Duodenal mucosa (tissue), 2 donors: ENCODE data around the gene ZMYND12.
"Not testable (repeated sequence)": the region's sequence is repeated elsewhere in the genome, so short reads cannot be mapped to it uniquely, and the experiment has no call there.

Source experiments
- H3K27ac ChIP-seq: one replicate; pipeline ENCODE4 v1.7.0; 2013; ENCODE audit warnings: low read depth, low read length
- H3K27me3 ChIP-seq, 2 donors: one replicate each; pipeline ENCODE4 v1.7.0; 2013; ENCODE audit warnings: low read length in 2 of 2, control low read depth in 1 of 2; ENCODE audit not compliant: insufficient read depth in 2 of 2, control insufficient read depth in 1 of 2
- H3K36me3 ChIP-seq, 2 donors: one replicate each; pipeline ENCODE4 v1.7.0; 2013; ENCODE audit warnings: low read length in 2 of 2, control low read depth in 1 of 2; ENCODE audit not compliant: insufficient read depth in 2 of 2, control insufficient read depth in 1 of 2
- H3K4me1 ChIP-seq, 2 donors: one replicate each; pipeline ENCODE4 v1.7.0; 2013; ENCODE audit warnings: low read length in 2 of 2, control low read depth in 1 of 2; ENCODE audit not compliant: insufficient read depth in 2 of 2, control insufficient read depth in 1 of 2
- H3K4me3 ChIP-seq, 2 donors: one replicate each; pipeline ENCODE4 v1.7.0; 2013; ENCODE audit warnings: low read length in 2 of 2, low read depth in 1 of 2
- H3K9ac ChIP-seq, 2 donors: one replicate each; pipeline ENCODE4 v1.7.0; 2013; ENCODE audit warnings: low read length in 2 of 2, low read depth in 1 of 2
- H3K9me3 ChIP-seq, 2 donors: one replicate each; pipeline ENCODE4 v1.7.0; 2013; ENCODE audit warnings: low read length in 2 of 2, control low read depth in 1 of 2; ENCODE audit not compliant: control insufficient read depth in 1 of 2

ZMYND12 gene

GRCh38 chr1:42456010-42456753 is at the start of gene ZMYND12, which contains the start of gene PPCS:
Gene ZMYND12, minus strand, starts transcription at chr1:42456022. Its CDS starts 25 bp downstream, at chr1:42455997.
Gene PPCS, plus strand, starts transcription at chr1:42456543. Its CDS starts 23 bp downstream, at chr1:42456566.
- Histone ChIP-seq H3K27ac (peak within 1 kb of the TSS; percentile 80), H3K36me3 (peaks cover 6 to 17% of the 10 kb centered on the region in 2 donors), H3K9me3 (no peaks in the 10 kb centered on the region), H3K4me1 (peaks cover 18 to 20% of the 10 kb centered on the region in 2 donors), H3K4me3 (peak within 1 kb of the TSS; percentile 88 to 91), H3K9ac (peak within 1 kb of the TSS; percentile 68 to 99), H3K27me3 (no peaks in the 10 kb centered on the region)

GRCh38 chr1:42504535-42505128 is 48.8 kb upstream of the ZMYND12 start:
- H3K27ac ChIP-seq: no peak overlapping the region
- H3K4me3 ChIP-seq: no peak overlapping the region
- H3K9ac ChIP-seq: no peak overlapping the region
- peaks cover 25 to 46% of the 10 kb centered on the region in 2 donors for H3K9me3 ChIP-seq
- H3K27me3 ChIP-seq: no peaks in the 10 kb centered on the region
- no peaks in the 10 kb centered on the region for H3K4me1 ChIP-seq
- H3K36me3 ChIP-seq: no peaks in the 10 kb centered on the region

- not testable (repeated sequence) for H3K27ac ChIP-seq, H3K9ac ChIP-seq, H3K4me3 ChIP-seq, H3K36me3 ChIP-seq, H3K27me3 ChIP-seq, H3K4me1 ChIP-seq
- peaks cover 13 to 28% of the 10 kb centered on the region in 2 donors for H3K9me3 ChIP-seq
Observed at GRCh38 chr1:42502031-42502430, 46.2 kb upstream of the ZMYND12 start.

GRCh38 chr1:42490237-42490636 is 34.4 kb upstream of the ZMYND12 start:
- Histone ChIP-seq H3K36me3 (no peaks in the 10 kb centered on the region), H3K4me1 (no peaks in the 10 kb centered on the region), H3K9me3 (no peaks in the 10 kb centered on the region), H3K4me3 (no peak overlapping the region), H3K9ac (no peak overlapping the region), H3K27me3 (no peaks in the 10 kb centered on the region), H3K27ac (no peak overlapping the region)

- no peak overlapping the region for H3K27ac ChIP-seq
- no peak overlapping the region for H3K4me3 ChIP-seq
- no peaks in the 10 kb centered on the region for H3K4me1 ChIP-seq
- H3K36me3 ChIP-seq: peaks cover 0 to 3% of the 10 kb centered on the region in 2 donors
- no peaks in the 10 kb centered on the region for H3K27me3 ChIP-seq
- H3K9me3 ChIP-seq: no peaks in the 10 kb centered on the region
- H3K9ac ChIP-seq: no peak overlapping the region
Observed at GRCh38 chr1:42484382-42484781, 28.6 kb upstream of the ZMYND12 start.

GRCh38 chr1:42482635-42483153 is 26.9 kb upstream of the ZMYND12 start:
- Histone ChIP-seq H3K9me3 (no peaks in the 10 kb centered on the region), H3K36me3 (peaks cover 0 to 3% of the 10 kb centered on the region in 2 donors), H3K27me3 (no peaks in the 10 kb centered on the region), H3K9ac (no peak overlapping the region), H3K4me1 (no peaks in the 10 kb centered on the region), H3K27ac (no peak overlapping the region), H3K4me3 (no peak overlapping the region)

- Histone ChIP-seq H3K27ac (no peak overlapping the region), H3K4me3 (no peak overlapping the region), H3K9me3 (no peaks in the 10 kb centered on the region), H3K9ac (no peak overlapping the region), H3K27me3 (no peaks in the 10 kb centered on the region), H3K36me3 (peaks cover 0 to 3% of the 10 kb centered on the region in 2 donors), H3K4me1 (no peaks in the 10 kb centered on the region)
Observed at GRCh38 chr1:42480921-42481320, 25.1 kb upstream of the ZMYND12 start.

- Histone ChIP-seq H3K27me3 (no peaks in the 10 kb centered on the region), H3K9ac (no peak overlapping the region), H3K4me1 (no peaks in the 10 kb centered on the region), H3K27ac (no peak overlapping the region), H3K9me3 (no peaks in the 10 kb centered on the region), H3K36me3 (peaks cover 0 to 3% of the 10 kb centered on the region in 2 donors), H3K4me3 (no peak overlapping the region)
Observed at GRCh38 chr1:42479621-42480020, 23.8 kb upstream of the ZMYND12 start.

GRCh38 chr1:42477775-42478174 is 22.0 kb upstream of the ZMYND12 start:
- no peaks in the 10 kb centered on the region for H3K9me3 ChIP-seq
- H3K4me1 ChIP-seq: no peaks in the 10 kb centered on the region
- H3K27ac ChIP-seq: no peak overlapping the region
- H3K27me3 ChIP-seq: no peaks in the 10 kb centered on the region
- no peak overlapping the region for H3K4me3 ChIP-seq
- H3K36me3 ChIP-seq: no peaks in the 10 kb centered on the region
- H3K9ac ChIP-seq: no peak overlapping the region

- not testable (repeated sequence) for H3K9ac ChIP-seq, H3K36me3 ChIP-seq, H3K27me3 ChIP-seq, H3K9me3 ChIP-seq, H3K27ac ChIP-seq, H3K4me1 ChIP-seq, H3K4me3 ChIP-seq
Observed at GRCh38 chr1:42477354-42477753, 21.5 kb upstream of the ZMYND12 start.
